ENCODE measurements around the gene GALNT10.

GRCh38 chr5:154437281-154437965, 246.9 kb downstream of the GALNT10 start:
- TF ChIP-seq CTCF (IDR thresholded peaks at IDR 0.05) (no peak), POLR2A (IDR thresholded peaks at IDR 0.05) (no peak)

Measured in uterus (tissue), 2 donors.